ENCODE data around the gene TUBB1.

Gene TUBB1

DNA sequence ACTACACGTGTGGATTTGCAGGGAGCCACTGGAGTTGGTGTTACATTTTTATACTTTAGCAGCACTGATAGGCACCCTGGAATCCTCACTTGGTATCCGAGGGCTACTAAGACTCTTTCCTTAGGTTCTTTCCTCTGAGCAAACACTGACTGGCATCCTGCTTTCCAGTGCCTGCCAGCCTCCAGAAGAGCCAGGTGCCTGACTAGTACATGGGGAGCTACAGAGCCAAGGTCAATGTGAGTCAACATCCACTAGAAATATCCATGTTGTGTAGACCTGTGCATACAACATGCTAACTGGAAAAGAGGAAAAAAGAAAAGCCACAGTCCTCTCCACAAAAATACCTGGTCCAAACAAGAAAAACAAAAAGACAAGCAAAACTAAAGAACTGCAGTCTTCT lies 5.9 kb downstream of the TUBB1 start:
- no peak for DNase-seq (ENCODE audit: low spot score)
- TF ChIP-seq, protein P1, sequence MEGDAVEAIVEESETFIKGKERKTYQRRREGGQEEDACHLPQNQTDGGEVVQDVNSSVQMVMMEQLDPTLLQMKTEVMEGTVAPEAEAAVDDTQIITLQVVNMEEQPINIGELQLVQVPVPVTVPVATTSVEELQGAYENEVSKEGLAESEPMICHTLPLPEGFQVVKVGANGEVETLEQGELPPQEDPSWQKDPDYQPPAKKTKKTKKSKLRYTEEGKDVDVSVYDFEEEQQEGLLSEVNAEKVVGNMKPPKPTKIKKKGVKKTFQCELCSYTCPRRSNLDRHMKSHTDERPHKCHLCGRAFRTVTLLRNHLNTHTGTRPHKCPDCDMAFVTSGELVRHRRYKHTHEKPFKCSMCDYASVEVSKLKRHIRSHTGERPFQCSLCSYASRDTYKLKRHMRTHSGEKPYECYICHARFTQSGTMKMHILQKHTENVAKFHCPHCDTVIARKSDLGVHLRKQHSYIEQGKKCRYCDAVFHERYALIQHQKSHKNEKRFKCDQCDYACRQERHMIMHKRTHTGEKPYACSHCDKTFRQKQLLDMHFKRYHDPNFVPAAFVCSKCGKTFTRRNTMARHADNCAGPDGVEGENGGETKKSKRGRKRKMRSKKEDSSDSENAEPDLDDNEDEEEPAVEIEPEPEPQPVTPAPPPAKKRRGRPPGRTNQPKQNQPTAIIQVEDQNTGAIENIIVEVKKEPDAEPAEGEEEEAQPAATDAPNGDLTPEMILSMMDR (IDR thresholded peaks at IDR 0.05; ENCODE audit: extremely low read depth, insufficient read depth, missing control alignments): no peak
- in situ Hi-C loops (cut with MboI; ENCODE audit: low pct_unique_long_range_greater_than_20kb, low sequenced_read_pairs, unreplicated experiment): no loop called here

DNA sequence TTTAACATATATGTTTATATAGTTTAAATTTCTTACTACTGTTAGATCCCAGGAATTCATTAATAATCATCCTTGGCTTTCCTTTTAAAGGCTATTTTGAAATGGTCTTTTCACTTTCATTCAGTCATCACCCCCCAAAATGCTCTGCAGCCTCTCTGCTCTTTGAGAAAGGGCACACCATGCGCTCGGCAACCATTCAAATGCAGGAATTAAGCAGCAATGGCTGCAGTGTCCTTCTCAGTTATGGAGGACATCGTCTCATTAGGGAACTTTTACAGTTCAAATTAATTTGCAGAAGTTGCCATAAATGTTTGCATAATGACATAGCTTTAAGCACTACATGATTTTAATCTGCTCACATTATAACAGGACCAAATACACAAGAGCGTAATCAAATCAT lies 6.3 kb downstream of the TUBB1 start:
- in situ Hi-C loops (cut with MboI; ENCODE audit: low pct_unique_long_range_greater_than_20kb, low sequenced_read_pairs, unreplicated experiment): no loop called here
- no peak for DNase-seq (ENCODE audit: low spot score)
- TF ChIP-seq, protein P1 (IDR thresholded peaks at IDR 0.05; ENCODE audit: extremely low read depth, insufficient read depth, missing control alignments): no peak

DNA sequence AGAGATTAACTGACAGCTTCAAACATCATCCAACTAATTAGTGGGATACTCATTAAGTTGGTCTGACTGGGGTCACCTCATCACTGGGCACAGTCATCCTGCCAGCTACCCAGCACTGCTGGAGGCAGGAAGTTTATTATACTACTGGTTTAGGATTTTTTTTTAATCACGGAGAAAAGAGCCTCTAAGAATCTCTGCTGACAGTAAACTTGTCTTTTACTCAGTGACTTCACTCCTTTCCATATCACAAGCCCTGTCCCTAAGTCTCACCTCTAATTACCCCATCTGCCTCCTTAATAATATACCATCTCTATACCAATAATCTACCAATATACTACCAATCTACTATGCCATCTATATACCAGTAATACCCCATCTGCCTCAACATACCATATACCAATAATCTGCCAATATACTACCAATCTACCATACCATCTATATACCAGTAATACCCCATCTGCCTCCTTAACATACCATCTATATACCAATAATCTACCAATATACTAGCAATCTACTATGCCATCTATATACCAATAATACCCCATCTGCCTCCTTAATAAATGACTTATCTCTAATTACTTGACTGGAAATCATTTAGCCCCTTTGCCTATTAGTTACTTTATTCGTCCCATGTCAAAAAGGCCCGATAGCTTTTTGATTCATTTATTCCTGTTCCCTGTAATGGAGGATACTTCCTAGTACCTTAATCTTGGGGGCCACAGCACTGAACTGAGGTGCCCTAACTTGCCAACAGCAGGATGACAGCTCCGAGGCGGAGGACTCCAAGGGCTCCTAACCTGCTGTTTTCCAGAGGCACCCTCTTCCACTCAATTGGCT lies 7.9 kb downstream of the TUBB1 start:
- TF ChIP-seq, protein P1 (IDR thresholded peaks at IDR 0.05; ENCODE audit: extremely low read depth, insufficient read depth, missing control alignments): no peak
- DNase-seq (ENCODE audit: low spot score): no peak
- in situ Hi-C loops (cut with MboI; ENCODE audit: low pct_unique_long_range_greater_than_20kb, low sequenced_read_pairs, unreplicated experiment): no loop called here

DNA sequence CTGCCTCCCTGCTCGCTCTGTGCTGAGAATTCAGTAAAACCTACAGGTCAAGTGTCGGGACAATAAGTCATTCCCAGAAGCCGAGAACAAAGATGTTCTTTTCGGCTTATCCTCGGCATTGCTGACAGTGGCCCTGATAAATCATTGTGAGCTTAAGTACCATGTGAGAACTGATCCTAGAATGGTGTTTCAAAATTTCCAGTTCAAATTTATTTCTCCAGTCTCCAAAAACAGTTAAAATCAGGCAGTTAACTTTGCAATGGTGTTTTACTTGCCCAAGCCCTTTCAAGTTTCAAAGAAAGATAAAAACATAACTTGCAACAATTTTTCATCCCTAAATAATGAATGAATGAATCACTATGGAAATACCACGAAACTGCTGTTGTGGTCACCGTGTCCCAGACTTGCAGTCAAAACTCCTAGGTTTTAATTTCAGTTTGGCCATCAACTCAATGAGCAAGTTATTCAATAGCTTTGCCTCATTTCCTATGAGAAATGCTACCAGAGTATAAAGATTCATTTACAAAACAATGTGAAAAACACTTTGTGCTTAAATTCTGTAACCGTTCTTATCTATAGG lies 8.6 kb downstream of the TUBB1 start:
- in situ Hi-C loops (cut with MboI; ENCODE audit: low pct_unique_long_range_greater_than_20kb, low sequenced_read_pairs, unreplicated experiment): no loop called here
- no peak for DNase-seq (ENCODE audit: low spot score)
- TF ChIP-seq, protein P1 (IDR thresholded peaks at IDR 0.05; ENCODE audit: extremely low read depth, insufficient read depth, missing control alignments): no peak

DNA sequence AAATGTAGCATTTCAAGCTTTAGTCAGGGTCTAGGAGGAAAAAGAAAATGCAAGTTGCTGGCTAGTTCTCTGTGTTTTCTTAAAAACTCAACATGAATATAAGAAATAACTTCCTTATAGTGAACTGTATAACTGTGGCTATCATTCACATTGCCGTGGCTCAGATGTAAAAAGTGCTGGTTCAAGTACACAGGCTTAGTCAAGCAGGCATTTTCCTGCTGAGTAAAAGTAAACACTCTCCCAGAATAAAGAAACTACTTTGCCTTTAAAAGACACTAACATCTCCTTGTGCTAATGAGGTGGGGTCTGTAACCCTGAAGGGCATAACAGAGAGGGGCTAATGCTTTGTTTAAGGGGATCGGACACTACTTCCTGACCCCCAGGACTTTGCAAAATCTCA lies 9.6 kb downstream of the TUBB1 start:
- no peak for DNase-seq (ENCODE audit: low spot score)
- in situ Hi-C loops (cut with MboI; ENCODE audit: low pct_unique_long_range_greater_than_20kb, low sequenced_read_pairs, unreplicated experiment): no loop called here
- TF ChIP-seq, protein P1 (IDR thresholded peaks at IDR 0.05; ENCODE audit: extremely low read depth, insufficient read depth, missing control alignments): no peak

DNA sequence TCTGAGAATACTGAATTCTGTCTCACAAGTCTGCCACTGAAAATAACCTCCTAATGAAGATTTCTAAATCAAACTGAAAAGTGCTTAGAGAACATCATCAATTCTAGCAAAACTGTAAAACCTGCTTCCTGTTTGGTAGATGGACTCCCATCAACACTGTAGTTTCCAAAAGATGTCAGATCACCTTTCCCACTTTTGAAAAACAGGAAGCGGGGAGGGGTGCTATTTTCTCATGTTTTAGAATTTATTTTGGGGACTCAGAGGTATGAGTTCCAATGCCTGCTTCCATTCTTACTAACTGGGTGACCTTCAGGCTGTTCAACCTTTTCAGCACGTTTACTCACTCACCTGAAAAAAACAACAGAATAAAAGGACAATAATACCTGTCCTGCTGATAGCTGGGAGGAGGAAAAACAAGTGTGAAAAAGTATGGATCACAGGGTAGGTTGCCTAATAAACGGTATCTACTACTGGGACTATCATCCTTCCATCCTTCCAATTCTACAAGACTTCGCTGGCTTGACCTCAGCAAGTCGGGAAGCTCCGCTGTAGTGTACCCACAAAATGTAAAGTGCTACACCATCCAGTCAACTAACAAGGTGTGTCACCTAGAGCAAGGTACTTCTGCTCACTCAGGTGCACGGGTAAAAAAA lies 11.8 kb downstream of the TUBB1 start:
- no peak for DNase-seq (ENCODE audit: low spot score)
- in situ Hi-C loops (cut with MboI; ENCODE audit: low pct_unique_long_range_greater_than_20kb, low sequenced_read_pairs, unreplicated experiment): no loop called here
- TF ChIP-seq, protein P1 (IDR thresholded peaks at IDR 0.05; ENCODE audit: extremely low read depth, insufficient read depth, missing control alignments): no peak

Data from GM13977 (cell line).